Measurements from ENCODE around the gene PTBP1.

Gene PTBP1

GRCh38 chr19:795691-796581 lies 1.3 kb upstream of the PTBP1 start:
- H3K36me3 Mint-ChIP-seq (ENCODE audit: insufficient read depth), result peaks cover 41% of the 10 kb centered on the region
- H3K9me3 Mint-ChIP-seq, result no peaks in the 10 kb centered on the region
- no peak for DNase-seq
- ATAC-seq (replicated peaks), result no peak
- no peaks in the 10 kb centered on the region for H3K27me3 Mint-ChIP-seq
- H3K4me3 Mint-ChIP-seq, result peak overlapping the region; percentile 90 to 94
- H3K27ac Mint-ChIP-seq, result no peak overlapping the region
- H3K4me1 Mint-ChIP-seq (ENCODE audit: low read depth in 2 of 2), result peaks cover 23% of the 10 kb centered on the region in 2 donors

- H3K4me1 Mint-ChIP-seq (ENCODE audit: low read depth in 2 of 2), result peaks cover 38 to 41% of the 10 kb centered on the region in 2 donors
- peaks cover 59% of the 10 kb centered on the region for H3K36me3 Mint-ChIP-seq (ENCODE audit: insufficient read depth)
- peak overlapping the region; percentile 90 to 95 for H3K27ac Mint-ChIP-seq
- ATAC-seq (replicated peaks) (peak; percentile 25), DNase-seq (peak; percentile 80 to 85 (median 83))
- H3K27me3 Mint-ChIP-seq, result no peaks in the 10 kb centered on the region
- no peaks in the 10 kb centered on the region for H3K9me3 Mint-ChIP-seq
- peak overlapping the region; percentile 90 to 94 for H3K4me3 Mint-ChIP-seq
These were observed 519 bp downstream of the PTBP1 start for GRCh38 chr19:797528-798414.

- Mint-ChIP-seq H3K4me3 (peak overlapping the region; percentile 85 to 87), H3K27ac (peak overlapping the region; percentile 90 to 95), H3K9me3 (no peaks in the 10 kb centered on the region), H3K27me3 (no peaks in the 10 kb centered on the region), H3K4me1 (ENCODE audit: low read depth in 2 of 2) (peaks cover 44 to 48% of the 10 kb centered on the region in 2 donors), H3K36me3 (ENCODE audit: insufficient read depth) (peaks cover 67% of the 10 kb centered on the region)
- peak in 1 of 3 experiments; percentile 36 for DNase-seq
- no peak for ATAC-seq (replicated peaks)
These were observed 1.3 kb downstream of the PTBP1 start for GRCh38 chr19:798415-799075.

- DNase-seq, result peak in 1 of 3 experiments; percentile 35
- Mint-ChIP-seq H3K27ac (peak overlapping the region; percentile 90 to 95), H3K4me3 (peak overlapping the region; percentile 85 to 87), H3K4me1 (ENCODE audit: low read depth in 2 of 2) (peaks cover 47 to 51% of the 10 kb centered on the region in 2 donors), H3K9me3 (no peaks in the 10 kb centered on the region), H3K27me3 (no peaks in the 10 kb centered on the region), H3K36me3 (ENCODE audit: insufficient read depth) (peaks cover 74% of the 10 kb centered on the region)
- ATAC-seq (replicated peaks), result no peak
These were observed 2.0 kb downstream of the PTBP1 start for GRCh38 chr19:799076-799881.

GRCh38 chr19:800360-801029 lies 3.2 kb downstream of the PTBP1 start:
- Mint-ChIP-seq H3K36me3 (ENCODE audit: insufficient read depth) (peaks cover 84% of the 10 kb centered on the region), H3K4me1 (ENCODE audit: low read depth in 2 of 2) (peaks cover 47 to 53% of the 10 kb centered on the region in 2 donors), H3K4me3 (peak overlapping the region; percentile 85 to 87), H3K27ac (peak overlapping the region; percentile 90 to 95), H3K27me3 (no peaks in the 10 kb centered on the region), H3K9me3 (no peaks in the 10 kb centered on the region)
- DNase-seq (no peak), ATAC-seq (replicated peaks) (no peak)

GRCh38 chr19:801030-801860 lies 4.0 kb downstream of the PTBP1 start:
- H3K9me3 Mint-ChIP-seq, result no peaks in the 10 kb centered on the region
- H3K27me3 Mint-ChIP-seq, result no peaks in the 10 kb centered on the region
- ATAC-seq (replicated peaks) (no peak), DNase-seq (no peak)
- peak overlapping the region; percentile 90 to 95 for H3K27ac Mint-ChIP-seq
- H3K4me3 Mint-ChIP-seq, result peak overlapping the region; percentile 85 to 87
- H3K4me1 Mint-ChIP-seq (ENCODE audit: low read depth in 2 of 2), result peaks cover 47 to 53% of the 10 kb centered on the region in 2 donors
- H3K36me3 Mint-ChIP-seq (ENCODE audit: insufficient read depth), result peaks cover 88% of the 10 kb centered on the region

- Mint-ChIP-seq H3K36me3 (ENCODE audit: insufficient read depth) (peaks cover 91% of the 10 kb centered on the region), H3K9me3 (no peaks in the 10 kb centered on the region), H3K27me3 (no peaks in the 10 kb centered on the region), H3K4me1 (ENCODE audit: low read depth in 2 of 2) (peaks cover 44 to 50% of the 10 kb centered on the region in 2 donors), H3K27ac (peak overlapping the region; percentile 90 to 95), H3K4me3 (peak overlapping the region; percentile 85 to 87)
- no peak for DNase-seq
- ATAC-seq (replicated peaks), result no peak
These were observed 4.7 kb downstream of the PTBP1 start for GRCh38 chr19:801861-802497.

- DNase-seq, result no peak
- Mint-ChIP-seq H3K27me3 (no peaks in the 10 kb centered on the region), H3K27ac (peak overlapping the region; percentile 90 to 95), H3K4me1 (ENCODE audit: low read depth in 2 of 2) (peaks cover 44 to 56% of the 10 kb centered on the region in 2 donors), H3K4me3 (peak overlapping the region; percentile 85 to 87), H3K36me3 (ENCODE audit: insufficient read depth) (peaks cover 93% of the 10 kb centered on the region), H3K9me3 (no peaks in the 10 kb centered on the region)
- no peak for ATAC-seq (replicated peaks)
These were observed 5.3 kb downstream of the PTBP1 start for GRCh38 chr19:802498-803098.

- H3K27ac Mint-ChIP-seq, result peak overlapping the region; percentile 90 to 95
- ATAC-seq (replicated peaks), result no peak
- peaks cover 97% of the 10 kb centered on the region for H3K36me3 Mint-ChIP-seq (ENCODE audit: insufficient read depth)
- no peaks in the 10 kb centered on the region for H3K27me3 Mint-ChIP-seq
- peak overlapping the region; percentile 85 to 87 for H3K4me3 Mint-ChIP-seq
- peaks cover 44 to 57% of the 10 kb centered on the region in 2 donors for H3K4me1 Mint-ChIP-seq (ENCODE audit: low read depth in 2 of 2)
- no peak for DNase-seq
- no peaks in the 10 kb centered on the region for H3K9me3 Mint-ChIP-seq
These were observed 5.9 kb downstream of the PTBP1 start for GRCh38 chr19:803099-803561.

GRCh38 chr19:803686-804418 lies 6.6 kb downstream of the PTBP1 start:
- Mint-ChIP-seq H3K27me3 (no peaks in the 10 kb centered on the region), H3K9me3 (no peaks in the 10 kb centered on the region), H3K27ac (peak overlapping the region in 1 of 2 donors; percentile 95), H3K4me3 (peak overlapping the region in 1 of 2 donors; percentile 21), H3K4me1 (ENCODE audit: low read depth in 2 of 2) (peaks cover 43 to 56% of the 10 kb centered on the region in 2 donors), H3K36me3 (ENCODE audit: insufficient read depth) (peaks cover 97% of the 10 kb centered on the region)
- ATAC-seq (replicated peaks) (no peak), DNase-seq (no peak)

Data from effector memory CD8-positive, alpha-beta T cell (primary cell).